GM12872 (cell line): ENCODE measurements around the gene PSPN.

ENCODE experiments used
- TF ChIP-seq, protein P1 (sequence below): IDR thresholded peaks from 3 replicates; pipeline ENCODE4 v1.5.1; 2011; ENCODE audit warnings: low read depth, mild to moderate bottlenecking, low read length, moderate library complexity; ENCODE audit not compliant: insufficient read depth

Gene PSPN

GRCh38 chr19:6373813-6374108 lies 2.0 kb downstream of the PSPN start:
- TF ChIP-seq, protein P1, sequence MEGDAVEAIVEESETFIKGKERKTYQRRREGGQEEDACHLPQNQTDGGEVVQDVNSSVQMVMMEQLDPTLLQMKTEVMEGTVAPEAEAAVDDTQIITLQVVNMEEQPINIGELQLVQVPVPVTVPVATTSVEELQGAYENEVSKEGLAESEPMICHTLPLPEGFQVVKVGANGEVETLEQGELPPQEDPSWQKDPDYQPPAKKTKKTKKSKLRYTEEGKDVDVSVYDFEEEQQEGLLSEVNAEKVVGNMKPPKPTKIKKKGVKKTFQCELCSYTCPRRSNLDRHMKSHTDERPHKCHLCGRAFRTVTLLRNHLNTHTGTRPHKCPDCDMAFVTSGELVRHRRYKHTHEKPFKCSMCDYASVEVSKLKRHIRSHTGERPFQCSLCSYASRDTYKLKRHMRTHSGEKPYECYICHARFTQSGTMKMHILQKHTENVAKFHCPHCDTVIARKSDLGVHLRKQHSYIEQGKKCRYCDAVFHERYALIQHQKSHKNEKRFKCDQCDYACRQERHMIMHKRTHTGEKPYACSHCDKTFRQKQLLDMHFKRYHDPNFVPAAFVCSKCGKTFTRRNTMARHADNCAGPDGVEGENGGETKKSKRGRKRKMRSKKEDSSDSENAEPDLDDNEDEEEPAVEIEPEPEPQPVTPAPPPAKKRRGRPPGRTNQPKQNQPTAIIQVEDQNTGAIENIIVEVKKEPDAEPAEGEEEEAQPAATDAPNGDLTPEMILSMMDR, result no peak

DNA sequence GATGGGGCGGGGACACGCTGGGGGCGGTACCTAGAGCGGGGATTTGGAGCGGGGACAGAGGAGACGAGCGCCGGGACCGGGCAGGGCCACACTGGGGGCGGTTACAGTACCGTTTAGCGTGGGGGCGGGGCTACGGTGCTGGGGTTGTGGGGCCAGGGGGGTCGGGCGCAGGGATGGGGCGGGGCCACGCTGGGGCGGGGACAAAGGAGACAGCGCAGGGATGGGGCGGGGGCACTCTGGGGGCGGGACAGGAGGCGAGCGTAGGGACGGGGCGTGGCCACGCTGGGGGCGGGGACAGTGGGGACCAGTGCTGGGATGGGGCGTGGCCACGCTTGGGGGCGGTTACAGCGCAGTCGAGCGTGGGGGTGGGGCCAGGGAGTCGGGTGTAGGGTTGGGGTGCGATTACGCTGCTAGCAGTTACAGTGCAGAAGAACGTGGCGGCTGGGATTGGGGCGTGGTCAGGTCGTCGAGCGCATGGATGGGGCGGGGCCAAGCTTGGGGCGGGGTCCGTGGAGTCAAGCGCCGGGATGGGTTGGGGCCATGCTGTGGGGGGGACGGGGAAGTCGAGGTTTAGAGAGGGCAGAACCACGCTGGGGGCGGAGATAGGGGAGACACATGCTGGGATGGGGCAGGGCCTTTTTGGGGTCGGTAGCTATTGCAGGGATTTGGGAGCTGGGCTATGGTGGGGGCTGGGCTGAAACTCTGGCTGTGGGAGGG lies 2.5 kb downstream of the PSPN start:
- TF ChIP-seq, protein P1, result no peak

DNA sequence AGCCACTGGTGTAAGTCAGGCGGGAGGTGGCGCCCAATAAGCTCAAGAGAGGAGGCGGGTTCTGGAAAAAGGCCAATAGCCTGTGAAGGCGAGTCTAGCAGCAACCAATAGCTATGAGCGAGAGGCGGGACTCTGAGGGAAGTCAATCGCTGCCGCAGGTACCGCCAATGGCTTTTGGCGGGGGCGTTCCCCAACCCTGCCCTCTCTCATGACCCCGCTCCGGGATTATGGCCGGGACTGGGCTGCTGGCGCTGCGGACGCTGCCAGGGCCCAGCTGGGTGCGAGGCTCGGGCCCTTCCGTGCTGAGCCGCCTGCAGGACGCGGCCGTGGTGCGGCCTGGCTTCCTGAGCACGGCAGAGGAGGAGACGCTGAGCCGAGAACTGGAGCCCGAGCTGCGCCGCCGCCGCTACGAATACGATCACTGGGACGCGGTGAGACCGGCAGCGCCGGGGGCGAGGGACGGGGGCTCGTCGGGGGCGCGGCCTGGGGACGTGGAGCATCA lies 3.1 kb downstream of the PSPN start, which contains the start of gene ALKBH7:
Gene ALKBH7, plus strand, starts transcription at position 201 of the 502 bp plus-strand sequence. Its CDS starts 27 bp downstream, at position 228.
- TF ChIP-seq, protein P1, result no peak

DNA sequence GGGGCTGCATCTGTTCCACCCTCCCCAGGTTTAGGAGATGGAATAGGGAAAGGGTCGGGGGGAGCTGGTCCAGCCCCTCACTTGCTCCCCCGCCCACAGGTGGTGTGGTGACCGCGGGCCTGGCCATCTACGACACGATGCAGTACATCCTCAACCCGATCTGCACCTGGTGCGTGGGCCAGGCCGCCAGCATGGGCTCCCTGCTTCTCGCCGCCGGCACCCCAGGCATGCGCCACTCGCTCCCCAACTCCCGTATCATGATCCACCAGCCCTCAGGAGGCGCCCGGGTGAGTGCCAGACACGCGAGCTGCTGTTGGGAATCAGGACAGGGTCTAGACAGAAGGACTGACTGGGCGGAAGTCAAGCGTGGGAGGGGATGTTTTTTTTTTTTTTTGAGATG lies 11.4 kb downstream of the PSPN start:
- TF ChIP-seq, protein P1, result no peak

- TF ChIP-seq, protein P1, result no peak
Measured at GRCh38 chr19:6362351-6362801, 13.4 kb downstream of the PSPN start.

DNA sequence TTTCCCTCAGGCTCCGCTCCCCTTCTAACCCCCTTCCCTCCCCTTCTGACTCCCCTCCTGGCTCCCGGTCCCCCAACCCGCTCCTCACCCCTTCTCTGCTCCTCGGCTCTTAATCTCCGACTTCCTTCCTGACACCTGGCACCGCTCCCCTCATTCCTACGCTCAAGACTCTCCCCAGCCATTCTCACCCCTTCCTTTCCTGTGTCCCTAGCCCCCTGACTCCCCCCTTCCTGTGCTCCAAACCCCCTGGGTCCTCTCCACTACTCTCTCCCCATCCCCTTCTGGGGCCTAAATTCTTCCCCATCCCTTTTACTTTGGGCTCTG lies 13.7 kb downstream of the PSPN start:
- TF ChIP-seq, protein P1, result no peak

GRCh38 chr19:6359568-6360341 lies 16.0 kb downstream of the PSPN start:
- TF ChIP-seq, protein P1, result no peak
